GM13976 (cell line): ENCODE results near the gene ADAM12.

Source experiments
- DNase-seq: peaks from one replicate; pipeline ENCODE4 v3.0.0; 2012; ENCODE audit warnings: low spot score
- in situ Hi-C: fragments of 300-500 bp; cut with MboI; formaldehyde crosslinking; loops from one replicate; pipeline ENCODE4 v1.12.0; 2022; ENCODE audit warnings: low sequenced_read_pairs, mixed read lengths, inconsistent platforms; ENCODE audit not compliant: unreplicated experiment
- TF ChIP-seq, protein P1 (sequence below): IDR thresholded peaks from 2 replicates; pipeline ENCODE4 v1.5.1; 2012; ENCODE audit warnings: borderline replicate concordance, mild to moderate bottlenecking; ENCODE audit not compliant: insufficient read depth; ENCODE audit errors: extremely low read depth, missing control alignments, control extremely low read depth

ADAM12 gene

GRCh38 chr10:126420567-126421300, 32.5 kb upstream of the ADAM12 start:
- TF ChIP-seq, protein P1, sequence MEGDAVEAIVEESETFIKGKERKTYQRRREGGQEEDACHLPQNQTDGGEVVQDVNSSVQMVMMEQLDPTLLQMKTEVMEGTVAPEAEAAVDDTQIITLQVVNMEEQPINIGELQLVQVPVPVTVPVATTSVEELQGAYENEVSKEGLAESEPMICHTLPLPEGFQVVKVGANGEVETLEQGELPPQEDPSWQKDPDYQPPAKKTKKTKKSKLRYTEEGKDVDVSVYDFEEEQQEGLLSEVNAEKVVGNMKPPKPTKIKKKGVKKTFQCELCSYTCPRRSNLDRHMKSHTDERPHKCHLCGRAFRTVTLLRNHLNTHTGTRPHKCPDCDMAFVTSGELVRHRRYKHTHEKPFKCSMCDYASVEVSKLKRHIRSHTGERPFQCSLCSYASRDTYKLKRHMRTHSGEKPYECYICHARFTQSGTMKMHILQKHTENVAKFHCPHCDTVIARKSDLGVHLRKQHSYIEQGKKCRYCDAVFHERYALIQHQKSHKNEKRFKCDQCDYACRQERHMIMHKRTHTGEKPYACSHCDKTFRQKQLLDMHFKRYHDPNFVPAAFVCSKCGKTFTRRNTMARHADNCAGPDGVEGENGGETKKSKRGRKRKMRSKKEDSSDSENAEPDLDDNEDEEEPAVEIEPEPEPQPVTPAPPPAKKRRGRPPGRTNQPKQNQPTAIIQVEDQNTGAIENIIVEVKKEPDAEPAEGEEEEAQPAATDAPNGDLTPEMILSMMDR: no peak
- in situ Hi-C loops: no loop called here
- DNase-seq: no peak

DNA sequence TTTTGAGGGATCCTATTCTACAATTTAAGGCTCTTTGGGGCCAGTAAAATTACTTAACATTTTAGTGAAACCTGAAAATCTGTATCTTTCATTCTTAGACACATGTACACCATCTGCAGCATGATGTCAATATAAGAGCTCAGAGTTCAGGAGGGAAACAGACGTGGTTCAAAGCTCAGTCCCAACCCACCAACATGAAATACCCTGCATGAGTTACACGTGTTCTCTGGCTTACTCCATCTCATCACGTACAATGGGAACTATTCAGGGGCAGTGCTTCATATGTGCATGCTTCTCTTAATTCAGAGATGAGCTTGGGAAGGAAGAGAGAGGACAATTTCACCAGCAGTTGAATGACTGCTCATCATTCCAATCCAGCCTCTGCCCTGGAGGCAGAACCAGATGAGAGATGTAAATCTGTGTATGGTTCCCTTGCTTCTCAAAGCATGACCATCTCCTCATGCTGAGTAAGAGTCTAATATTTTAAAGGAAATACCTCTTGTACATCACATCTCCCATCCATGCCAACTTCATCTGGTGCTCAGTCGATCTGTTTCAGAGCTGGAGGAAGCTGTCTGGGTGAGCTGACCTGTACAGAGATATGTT, 29.0 kb upstream of the ADAM12 start:
- TF ChIP-seq, protein P1: no peak
- in situ Hi-C loops: no loop called here
- DNase-seq: no peak

DNA sequence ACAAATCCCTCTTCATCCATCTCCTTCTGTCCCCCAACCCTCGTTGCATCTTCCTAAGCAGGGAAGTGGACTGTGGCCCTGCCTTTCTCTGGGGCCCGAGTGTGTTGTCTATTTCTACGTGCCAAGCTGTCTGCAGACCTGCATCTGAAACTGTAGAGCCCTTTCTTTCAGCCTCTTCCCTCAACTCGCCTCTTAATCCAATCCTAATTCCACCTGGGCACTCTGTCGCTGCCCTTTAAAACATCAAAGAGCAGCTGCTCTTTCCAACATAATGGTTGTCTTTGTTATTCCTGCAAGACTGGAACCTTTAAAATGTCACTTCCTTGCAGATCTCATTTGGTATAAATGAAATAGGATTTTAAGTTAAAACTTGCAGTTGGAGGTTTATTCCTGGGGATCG, 21.5 kb upstream of the ADAM12 start:
- no peak for DNase-seq
- in situ Hi-C loops: no loop called here
- TF ChIP-seq, protein P1: no peak

- TF ChIP-seq, protein P1: no peak
- in situ Hi-C loops: no loop called here
- DNase-seq: no peak
Measured at GRCh38 chr10:126408953-126409641, 20.8 kb upstream of the ADAM12 start.

GRCh38 chr10:126407831-126408230, 19.6 kb upstream of the ADAM12 start:
- TF ChIP-seq, protein P1: no peak
- DNase-seq: no peak
- in situ Hi-C loops: no loop called here

GRCh38 chr10:126405239-126405775, 17.0 kb upstream of the ADAM12 start:
- in situ Hi-C loops: no loop called here
- TF ChIP-seq, protein P1: no peak

More at GRCh38 chr10:126405239-126405775, 17.0 kb upstream of the ADAM12 start:
- DNase-seq: no peak
